GM20431 (cell line): Measurements from ENCODE around the gene CRYBB1.

Experiments
- in situ Hi-C: fragments of 300-500 bp; cut with MseI, MboI; formaldehyde crosslinking; loops from one replicate; pipeline ENCODE4 v1.15.0; 2020; ENCODE audit warnings: low sequenced_read_pairs; ENCODE audit not compliant: unreplicated experiment

The CRYBB1 gene

GRCh38 chr22:26610072-26610958 lies 7.5 kb downstream of the CRYBB1 start:
- in situ Hi-C loops: no loop called here

- in situ Hi-C loops: no loop called here
Measured at GRCh38 chr22:26609287-26609686, 8.5 kb downstream of the CRYBB1 start.

GRCh38 chr22:26608129-26608528 lies 9.7 kb downstream of the CRYBB1 start:
- in situ Hi-C loops: no loop called here

- in situ Hi-C loops: no loop called here
Measured at GRCh38 chr22:26606611-26607010, 11.2 kb downstream of the CRYBB1 start.

GRCh38 chr22:26604368-26604767 lies 13.5 kb downstream of the CRYBB1 start:
- in situ Hi-C loops: no loop called here

- in situ Hi-C loops: no loop called here
Measured at GRCh38 chr22:26602127-26602526, 15.7 kb downstream of the CRYBB1 start.

GRCh38 chr22:26601726-26602125 lies 16.1 kb downstream of the CRYBB1 start:
- in situ Hi-C loops: no loop called here

GRCh38 chr22:26599505-26599904 lies 18.3 kb downstream of the CRYBB1 start:
- in situ Hi-C loops: no loop called here

- in situ Hi-C loops: no loop called here
Measured at GRCh38 chr22:26597480-26597879, 20.3 kb downstream of the CRYBB1 start.

GRCh38 chr22:26597026-26597425 lies 20.8 kb downstream of the CRYBB1 start:
- in situ Hi-C loops: no loop called here

GRCh38 chr22:26593763-26594162 lies 24.1 kb downstream of the CRYBB1 start:
- in situ Hi-C loops: no loop called here

- in situ Hi-C loops: no loop called here
Measured at GRCh38 chr22:26592421-26592891, 25.4 kb downstream of the CRYBB1 start.

GRCh38 chr22:26589845-26590736 lies 27.7 kb downstream of the CRYBB1 start, which contains the start of gene TPST2:
Gene TPST2, minus strand, starts transcription at chr22:26590132. Its CDS starts 48,502 bp downstream, at chr22:26541630.
- in situ Hi-C loops: no loop called here

- in situ Hi-C loops: no loop called here
Measured at GRCh38 chr22:26589367-26589844, 28.4 kb downstream of the CRYBB1 start.

- in situ Hi-C loops: no loop called here
Measured at GRCh38 chr22:26588729-26589366, 29.0 kb downstream of the CRYBB1 start.

- in situ Hi-C loops: no loop called here
Measured at GRCh38 chr22:26587991-26588613, 29.7 kb downstream of the CRYBB1 start.

- in situ Hi-C loops: no loop called here
Measured at GRCh38 chr22:26586556-26587325, 31.1 kb downstream of the CRYBB1 start.

- in situ Hi-C loops: no loop called here
Measured at GRCh38 chr22:26585104-26585790, 32.6 kb downstream of the CRYBB1 start.
